ENCODE data around the gene POPDC2.
"Not testable (repeated sequence)": the region's sequence is repeated elsewhere in the genome, so short reads cannot be mapped to it uniquely, and the experiment has no call there.

The POPDC2 gene

DNA sequence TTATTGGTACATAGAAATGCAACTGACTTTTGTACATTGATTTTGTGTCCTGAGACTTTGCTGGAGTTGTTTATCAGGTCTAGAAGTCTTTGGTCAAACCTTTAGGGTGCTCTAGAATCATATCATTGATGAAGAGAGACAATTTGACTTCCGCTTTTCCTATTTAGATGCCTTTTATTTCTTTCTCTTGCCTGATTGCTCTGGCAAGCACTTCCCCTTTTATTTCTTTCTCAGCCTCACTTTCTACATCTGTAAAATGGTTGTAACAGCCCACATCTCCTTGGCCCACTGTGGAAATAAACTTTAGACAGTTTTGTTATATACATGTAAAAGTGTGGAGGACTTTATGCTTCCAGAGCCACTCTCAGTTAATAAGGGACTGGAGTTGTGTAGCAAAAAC lies 48.7 kb downstream of the POPDC2 start:
- DNase-seq, result no peak

DNA sequence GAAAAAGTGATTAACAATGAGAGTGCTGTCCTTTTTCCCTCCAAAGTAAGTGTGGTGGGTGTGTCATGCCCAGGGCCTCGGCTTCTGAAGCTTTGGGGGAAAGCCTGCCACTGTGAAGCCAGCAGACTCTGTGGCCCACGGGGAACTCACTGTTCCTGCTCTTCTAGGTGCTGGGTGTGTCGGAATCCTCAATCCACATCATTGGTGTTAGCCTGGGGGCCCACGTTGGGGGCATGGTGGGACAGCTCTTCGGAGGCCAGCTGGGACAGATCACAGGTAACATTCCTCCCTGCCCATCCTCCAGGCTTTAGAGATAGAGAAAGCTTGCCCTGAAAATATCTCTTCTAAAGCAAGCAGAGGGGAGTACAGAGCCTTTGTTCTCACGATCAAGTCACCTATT lies 51.1 kb downstream of the POPDC2 start:
- DNase-seq, result no peak

DNA sequence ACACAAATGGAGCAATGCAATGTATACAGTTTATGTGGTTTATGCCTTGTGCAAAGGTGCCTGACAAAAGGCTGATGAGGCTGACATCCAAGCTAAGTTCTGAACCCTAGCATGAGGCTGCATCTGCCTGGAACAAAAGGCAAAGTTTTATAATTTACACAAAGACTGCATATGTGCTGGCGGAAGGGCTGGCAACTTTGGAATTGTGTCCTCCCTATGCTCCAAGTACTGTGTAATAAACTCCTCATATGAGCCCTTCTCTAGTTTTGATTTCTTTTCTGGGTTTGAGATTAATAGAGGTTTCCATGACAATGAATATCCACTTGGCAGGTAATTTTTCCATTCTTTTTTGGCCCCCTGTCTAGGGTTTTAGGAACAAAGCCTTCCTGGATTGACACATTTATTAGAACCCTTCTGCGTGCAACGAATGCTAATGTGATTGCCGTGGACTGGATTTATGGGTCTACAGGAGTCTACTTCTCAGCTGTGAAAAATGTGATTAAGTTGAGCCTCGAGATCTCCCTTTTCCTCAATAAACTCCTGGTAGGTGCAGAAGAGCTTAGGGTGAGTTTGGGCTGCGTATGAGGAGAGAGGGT lies 51.9 kb downstream of the POPDC2 start:
- no peak for DNase-seq

DNA sequence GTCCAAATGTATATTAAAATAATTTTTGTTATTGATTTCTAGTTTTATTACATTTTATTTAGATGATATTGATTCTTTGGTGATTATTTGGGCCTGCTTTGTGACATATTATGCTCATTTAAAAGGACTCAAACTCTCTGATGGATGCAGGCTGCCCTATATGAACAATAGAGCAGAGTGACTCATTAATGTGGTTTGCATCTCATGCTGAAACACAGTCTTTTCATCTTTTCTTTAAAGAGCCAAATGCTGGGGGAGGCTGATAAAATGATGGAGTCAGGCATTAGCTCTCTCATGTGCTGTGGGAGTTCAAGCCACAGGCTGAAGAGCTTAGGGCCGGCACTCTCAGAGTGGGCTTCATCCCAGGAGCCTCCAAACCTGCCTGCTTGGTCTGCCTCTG lies 55.5 kb downstream of the POPDC2 start:
- DNase-seq, result no peak

DNA sequence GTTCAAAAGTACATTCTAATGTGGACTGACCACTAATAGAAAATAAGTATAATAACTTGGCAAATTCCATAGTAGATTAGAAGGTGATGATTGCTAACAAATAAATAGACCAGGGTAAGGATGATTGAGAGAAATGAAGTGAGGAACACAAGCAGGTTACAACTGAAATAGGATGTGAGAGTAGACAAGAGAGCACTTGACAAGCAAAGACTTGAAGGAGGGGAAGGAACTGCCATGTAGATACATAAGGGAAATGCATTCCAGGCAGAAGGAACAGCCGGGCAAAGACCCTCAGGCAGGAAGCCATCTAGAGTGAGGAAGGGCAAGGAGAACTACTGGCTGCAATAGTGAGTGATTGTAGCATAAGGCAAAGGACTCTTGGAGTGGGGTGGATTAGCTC lies 57.7 kb downstream of the POPDC2 start:
- DNase-seq, result no peak

DNA sequence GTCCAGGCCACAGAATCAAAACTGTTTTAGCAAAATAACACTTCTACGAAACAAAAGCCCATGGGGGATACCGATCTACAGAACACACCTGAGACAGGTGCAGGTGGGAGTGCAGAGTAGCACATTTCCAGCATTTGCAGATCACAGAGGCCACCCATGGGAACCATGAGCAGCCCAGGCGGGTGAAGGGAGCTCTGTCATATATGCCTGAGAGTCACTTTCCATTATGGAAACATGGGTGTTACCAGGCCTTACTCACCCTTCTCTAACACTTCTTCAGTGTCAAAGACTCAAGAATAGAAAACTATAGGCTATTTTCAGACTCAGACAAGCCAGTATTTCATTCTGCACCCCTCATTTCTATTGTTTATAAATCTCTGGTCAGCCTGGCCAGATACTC lies 59.2 kb downstream of the POPDC2 start:
- peak; percentile 22 for DNase-seq

DNA sequence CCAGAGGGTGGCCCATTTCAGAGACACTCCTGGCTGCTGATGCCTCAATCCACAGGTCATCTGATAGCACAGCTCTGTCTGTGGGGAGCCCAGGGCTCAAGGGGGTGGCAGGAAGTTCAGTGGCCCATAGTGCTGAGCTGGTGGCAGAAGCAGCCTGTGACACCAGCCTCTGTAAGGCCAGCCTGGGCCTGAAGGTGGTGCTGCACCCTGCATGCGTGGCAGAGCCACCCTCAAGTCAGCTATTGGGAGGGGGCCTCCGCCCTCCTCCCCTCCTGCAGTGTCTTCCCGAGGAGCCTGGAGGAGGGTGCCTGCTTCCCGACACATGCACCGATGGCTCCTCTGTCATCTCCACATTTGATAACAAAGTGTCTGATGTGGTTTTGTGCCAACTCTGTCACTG lies 59.7 kb downstream of the POPDC2 start:
- DNase-seq, result peak; percentile 39

DNA sequence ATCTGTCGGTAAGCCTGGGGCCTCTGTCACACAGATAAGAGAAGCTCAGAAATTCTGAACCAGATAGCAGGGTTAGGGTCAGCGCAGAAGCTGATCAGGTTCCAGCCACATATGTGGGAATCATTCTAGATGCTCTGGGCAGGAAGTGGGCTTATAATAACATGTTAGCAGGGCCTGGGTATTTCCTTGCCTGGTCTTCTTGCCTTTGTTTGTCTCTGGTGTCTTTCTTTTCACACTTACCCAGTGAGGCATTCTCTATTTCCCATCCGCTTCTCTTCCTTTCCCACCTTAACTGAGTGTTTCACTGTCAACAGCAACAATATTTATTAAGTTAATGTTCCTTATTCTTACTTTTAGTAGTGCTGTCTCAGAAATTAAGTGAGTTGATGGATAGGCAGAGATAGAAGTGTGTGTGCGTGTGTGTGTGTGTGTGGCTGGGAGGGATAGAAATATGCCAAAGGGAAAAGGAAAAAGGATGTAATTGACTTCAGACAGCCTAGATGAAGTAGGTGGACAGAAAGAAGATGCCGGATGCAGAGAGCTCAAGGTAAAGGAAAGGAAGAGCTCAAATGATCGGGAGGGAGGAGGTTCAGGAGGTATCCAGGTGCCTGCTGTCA lies 60.7 kb downstream of the POPDC2 start:
- DNase-seq, result no peak

DNA sequence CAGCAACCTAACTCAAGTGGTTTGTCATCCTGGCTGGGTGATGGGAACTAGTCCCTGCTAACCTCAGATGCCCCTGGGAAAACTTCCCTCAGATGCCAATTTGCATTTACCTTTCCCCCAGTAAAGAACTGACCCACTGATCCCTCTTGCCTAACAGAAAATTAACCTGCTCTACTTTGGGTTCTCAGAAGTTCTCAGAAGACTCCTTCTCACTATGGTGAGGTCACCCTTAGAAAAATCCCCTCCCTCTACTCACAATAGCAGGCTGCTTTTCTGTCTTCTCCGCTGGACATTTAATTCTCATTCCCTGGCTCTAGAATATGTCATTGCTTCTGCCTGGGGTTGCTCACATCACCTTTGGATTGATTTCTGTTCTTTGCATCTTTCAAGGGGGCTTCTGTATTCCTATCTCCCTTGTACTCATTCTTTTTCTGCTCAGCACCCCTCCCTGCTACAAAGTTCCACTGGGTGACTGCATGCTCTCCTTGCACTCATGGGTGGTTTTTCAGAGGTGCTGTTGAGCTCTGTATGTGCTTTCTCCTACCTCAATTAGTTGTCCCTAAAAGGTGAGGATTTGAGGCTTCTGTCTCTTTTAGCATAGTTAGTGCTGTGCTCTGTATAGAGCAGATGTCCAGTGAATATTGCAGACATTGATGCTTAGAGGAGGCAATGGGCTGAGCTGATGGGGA lies 61.8 kb downstream of the POPDC2 start:
- no peak for DNase-seq

DNA sequence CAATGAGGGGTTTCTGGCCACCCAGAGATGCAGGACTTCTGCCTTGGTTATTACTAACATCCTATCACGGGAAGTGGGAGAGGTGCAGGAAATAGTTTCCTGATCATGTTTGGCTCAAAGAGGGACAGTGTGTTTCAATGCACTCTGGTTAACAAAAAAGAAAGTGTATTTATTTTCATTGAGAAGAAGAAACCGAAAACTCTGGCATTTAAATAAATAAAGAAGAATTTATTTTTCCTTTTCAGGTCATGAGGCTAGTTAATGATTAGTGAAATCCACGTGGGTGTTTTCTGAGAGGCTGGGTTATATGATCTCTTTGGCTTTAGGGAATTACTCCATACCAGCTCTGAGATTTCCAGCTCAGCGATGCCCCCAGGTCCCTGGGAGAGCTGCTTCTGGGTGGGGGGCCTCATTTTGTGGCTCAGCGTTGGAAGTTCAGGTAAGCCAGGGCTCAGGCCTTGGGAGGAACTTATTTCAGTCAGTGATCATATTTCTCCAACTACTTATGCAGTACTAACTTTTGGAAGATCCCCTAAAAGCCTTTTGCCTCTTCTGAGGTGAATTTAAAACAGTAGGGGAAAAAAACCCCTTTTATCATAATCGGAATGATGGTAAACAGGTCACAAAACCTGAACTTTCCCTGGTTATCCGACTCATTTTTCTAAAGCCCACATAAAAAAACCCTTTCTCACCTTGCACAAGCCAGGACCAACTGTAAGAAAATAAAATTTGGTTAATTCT lies 62.7 kb downstream of the POPDC2 start, which contains the start of gene PLA1A:
Gene PLA1A (plus strand): TSS at position 338 of the 741 bp plus-strand sequence. CDS start 29 bp downstream, at position 367.
- no peak for DNase-seq

DNA sequence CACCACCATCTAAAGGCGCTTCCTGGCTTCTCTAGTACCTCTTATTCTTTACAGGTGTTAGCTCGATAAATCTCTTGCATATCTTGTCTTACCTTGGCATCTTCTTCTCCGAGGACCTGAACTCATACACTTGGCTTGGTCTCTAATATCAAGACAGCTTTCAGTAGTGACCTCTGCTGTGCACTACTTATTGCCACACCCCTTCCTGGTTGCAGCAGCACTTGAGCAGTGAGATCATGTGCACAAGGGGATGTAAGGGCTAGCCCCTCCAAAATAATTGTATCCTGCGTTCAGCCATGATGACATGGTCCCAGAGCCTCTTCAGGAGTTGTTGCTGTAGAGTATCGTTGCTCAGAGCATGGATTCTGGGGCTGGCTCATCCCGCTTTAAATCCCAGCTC lies 64.0 kb downstream of the POPDC2 start:
- no peak for DNase-seq

DNA sequence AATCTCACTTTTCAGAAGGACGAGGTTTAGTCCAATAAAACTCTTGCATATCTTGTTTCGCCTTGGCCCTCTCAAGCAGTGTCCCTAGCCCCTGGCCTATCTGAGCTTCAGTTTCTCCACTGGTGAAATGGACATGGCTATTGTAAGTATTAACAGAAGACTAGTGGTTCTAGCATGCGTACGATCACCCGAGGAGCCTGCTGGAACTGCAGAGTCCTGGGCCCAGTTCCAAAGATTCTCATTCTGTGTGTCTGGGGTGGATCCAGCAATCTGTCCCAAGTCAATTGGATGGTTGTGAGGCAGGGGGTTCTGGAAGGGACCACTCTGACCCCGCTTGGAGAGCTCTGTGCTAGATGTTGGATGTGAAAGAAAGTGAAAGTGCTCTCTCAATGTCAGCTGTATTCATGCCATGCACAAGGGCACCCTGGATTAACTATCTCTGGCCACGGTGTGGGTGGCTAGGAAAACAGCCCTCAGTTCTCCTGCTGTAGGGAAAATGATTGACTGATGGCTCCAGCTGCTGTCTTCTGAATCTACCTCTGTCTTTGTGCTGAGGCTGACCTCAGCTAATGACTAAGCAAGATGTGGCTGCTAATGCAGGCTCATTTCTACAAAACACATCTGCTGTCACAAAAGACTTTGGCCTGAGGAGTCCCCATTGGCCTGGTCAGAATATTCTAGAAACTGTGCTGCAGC lies 64.6 kb downstream of the POPDC2 start:
- no peak for DNase-seq

DNA sequence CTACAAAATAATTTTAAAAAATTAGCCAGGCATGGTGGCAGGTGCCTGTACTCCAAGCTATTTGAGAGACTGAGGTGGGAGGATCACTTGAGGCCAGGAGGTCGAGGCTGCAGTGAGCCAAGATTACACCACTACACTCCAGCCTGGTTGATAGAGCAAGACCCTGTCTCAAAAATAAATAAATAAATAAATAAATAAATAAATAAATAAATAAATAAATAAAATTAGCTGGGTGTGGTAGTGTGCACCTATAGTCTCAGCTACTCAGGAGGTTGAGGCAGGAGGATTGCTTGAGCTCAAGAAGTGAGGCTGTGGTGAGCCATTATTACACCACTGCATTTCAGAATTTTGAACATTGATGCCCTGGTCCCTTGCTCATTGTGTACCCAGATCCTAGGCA lies 65.5 kb downstream of the POPDC2 start:
- DNase-seq, result not testable (repeated sequence)

DNA sequence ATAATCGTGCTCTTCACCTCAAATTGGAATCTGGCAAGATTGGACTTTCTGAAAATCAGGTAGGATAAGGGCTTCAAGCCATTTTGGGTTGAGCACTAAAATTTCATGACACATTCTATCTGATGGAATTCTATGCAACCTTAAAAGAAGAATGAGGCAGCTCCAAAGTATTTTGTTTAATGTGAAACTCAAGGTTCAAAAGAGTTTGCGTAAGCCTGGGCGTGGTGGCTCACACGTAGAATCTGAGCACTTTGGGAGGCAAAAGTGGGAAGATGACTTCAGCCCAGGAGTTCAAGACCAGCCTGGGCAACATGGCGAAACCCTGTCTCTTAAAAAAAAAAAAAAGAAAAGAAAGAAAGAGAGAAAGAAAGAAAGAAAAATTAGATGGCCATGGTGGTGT lies 66.3 kb downstream of the POPDC2 start:
- no peak for DNase-seq

DNA sequence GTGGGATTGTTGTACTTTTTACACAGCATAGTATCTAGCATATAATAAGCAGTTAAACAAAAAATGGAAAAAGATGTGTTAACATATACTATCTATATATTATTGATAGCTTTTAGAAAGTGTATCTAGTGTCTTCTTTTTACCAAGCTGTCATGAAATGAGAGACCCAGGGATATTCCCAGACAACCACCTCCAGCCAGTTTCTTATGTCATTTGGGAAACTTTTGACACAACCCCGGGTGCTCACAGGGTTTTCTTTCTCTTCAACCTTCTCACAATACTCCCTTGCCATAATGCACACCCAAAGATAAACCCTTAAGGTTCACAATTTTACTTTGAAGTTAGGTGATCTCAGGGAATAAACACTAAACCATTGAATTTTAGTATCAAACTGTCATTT lies 67.5 kb downstream of the POPDC2 start:
- no peak for DNase-seq

Data from stimulated activated CD4-positive, alpha-beta T cell treated with anti-CD3 and anti-CD28 coated beads, Interleukin-15, amount 100 ng/mL, for 24 hours (primary cell).